Nucleus accumbens (tissue), 56 donors: ENCODE data around the gene FHL3.

Experiments
- DNase-seq, 56 donors: peaks; one replicate each; lab custom pipeline; 2025; lab: John Stamatoyannopoulos, UW

The FHL3 gene, protein sequence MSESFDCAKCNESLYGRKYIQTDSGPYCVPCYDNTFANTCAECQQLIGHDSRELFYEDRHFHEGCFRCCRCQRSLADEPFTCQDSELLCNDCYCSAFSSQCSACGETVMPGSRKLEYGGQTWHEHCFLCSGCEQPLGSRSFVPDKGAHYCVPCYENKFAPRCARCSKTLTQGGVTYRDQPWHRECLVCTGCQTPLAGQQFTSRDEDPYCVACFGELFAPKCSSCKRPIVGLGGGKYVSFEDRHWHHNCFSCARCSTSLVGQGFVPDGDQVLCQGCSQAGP

DNA sequence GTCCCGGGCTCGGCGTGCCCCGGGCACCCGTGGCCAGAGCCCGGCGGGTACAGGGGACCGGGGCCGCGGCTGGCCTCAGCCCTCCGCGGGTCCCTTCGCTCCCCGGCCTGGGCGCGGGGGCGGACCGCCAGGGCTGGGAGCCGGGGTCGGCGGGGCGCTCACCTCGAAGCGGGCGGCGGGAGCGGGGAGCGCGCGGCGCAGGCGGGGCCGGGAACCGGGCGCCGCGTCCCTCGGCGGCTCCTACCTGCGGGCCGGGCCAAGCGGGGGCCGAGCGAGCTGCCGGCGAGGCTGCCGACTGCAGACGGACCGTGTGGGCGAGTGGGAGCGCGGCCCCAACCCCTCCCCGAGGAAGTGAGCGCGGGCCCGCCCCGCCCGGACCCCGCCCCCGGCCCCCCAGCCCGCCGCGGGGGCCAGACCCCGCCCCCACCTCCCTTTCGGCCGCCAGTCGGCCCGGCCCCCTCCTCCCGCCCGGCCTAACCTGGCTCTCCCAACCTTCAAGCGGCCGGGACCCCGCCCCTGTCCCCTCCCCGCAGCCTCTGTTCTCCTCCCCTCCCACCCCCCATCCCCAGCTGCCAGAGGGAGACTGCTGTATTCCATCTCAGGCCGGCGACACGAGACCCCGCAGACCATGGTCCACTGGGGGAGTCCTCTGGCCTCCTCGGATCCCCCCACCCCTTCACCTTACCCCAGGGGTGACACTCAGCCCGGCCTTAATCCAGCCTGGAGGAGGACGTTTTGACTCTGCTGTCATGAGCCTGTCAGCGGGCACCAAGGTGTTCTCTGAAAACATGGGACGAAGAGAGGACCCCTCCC lies at the start of gene FHL3:
Gene FHL3, minus strand, starts transcription at position 320 of the 813 bp plus-strand sequence. CDS start 6,102 bp downstream, outside the sequence.
- DNase-seq = peak in 6 of 56 donors; percentile 13 to 42 (median 20)

GRCh38 chr1:38053416-38054091 lies 48.2 kb upstream of the FHL3 start:
- no peak for DNase-seq

DNA sequence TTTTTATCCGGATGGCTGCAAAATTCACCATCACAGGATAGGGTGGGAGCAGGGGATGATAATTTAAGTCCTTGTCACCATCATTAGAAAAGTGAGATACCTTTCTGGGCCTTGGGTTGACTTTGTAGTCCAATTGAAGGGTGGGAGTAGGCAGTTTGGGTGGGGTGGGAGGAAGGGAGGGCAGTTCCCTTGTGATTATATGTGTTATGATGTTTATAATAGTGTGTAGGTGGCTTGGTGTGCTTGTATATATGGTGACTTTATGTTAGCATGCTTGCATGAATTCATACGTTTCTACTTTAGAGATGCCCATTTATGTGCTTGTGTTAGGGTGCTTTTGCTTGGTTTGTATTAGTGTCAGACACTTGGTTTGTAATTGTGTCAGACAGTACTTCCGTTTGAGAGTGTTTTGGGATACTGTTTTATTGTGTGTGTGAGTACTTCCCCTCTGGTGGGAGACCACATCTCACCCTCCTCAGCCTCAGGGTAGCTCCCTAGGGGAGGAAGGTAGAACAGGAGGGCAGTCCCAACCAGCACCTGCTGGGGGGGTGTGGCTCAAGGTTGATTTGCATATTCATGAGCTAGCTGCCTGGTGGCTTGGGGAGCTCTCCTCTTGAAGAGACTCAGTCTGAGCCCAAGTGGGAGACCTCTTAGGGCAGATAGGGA lies 47.6 kb upstream of the FHL3 start:
- DNase-seq = no peak

DNA sequence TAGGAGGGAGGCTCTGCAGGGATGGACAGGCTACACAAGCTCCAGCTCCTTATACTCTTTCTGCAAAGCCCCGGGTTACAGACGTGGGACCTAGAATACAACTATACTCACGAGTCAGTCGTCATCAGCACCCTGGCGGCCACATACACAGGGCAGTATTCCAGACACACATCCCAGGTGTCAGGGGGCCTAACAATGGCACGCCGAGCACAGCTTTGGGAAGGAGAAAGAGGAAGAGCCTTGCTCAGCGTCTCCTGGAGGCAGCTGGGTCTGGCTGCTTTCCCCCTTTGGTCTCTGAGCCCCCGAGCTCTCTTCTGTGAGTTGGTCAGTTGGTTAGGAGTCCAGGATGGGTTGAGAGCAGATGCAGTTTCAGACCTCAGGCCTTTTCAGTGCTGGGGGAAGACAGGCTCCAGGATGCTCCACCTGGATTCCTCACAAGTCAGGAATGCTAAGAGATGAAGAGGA lies 45.8 kb upstream of the FHL3 start:
- DNase-seq = no peak

DNA sequence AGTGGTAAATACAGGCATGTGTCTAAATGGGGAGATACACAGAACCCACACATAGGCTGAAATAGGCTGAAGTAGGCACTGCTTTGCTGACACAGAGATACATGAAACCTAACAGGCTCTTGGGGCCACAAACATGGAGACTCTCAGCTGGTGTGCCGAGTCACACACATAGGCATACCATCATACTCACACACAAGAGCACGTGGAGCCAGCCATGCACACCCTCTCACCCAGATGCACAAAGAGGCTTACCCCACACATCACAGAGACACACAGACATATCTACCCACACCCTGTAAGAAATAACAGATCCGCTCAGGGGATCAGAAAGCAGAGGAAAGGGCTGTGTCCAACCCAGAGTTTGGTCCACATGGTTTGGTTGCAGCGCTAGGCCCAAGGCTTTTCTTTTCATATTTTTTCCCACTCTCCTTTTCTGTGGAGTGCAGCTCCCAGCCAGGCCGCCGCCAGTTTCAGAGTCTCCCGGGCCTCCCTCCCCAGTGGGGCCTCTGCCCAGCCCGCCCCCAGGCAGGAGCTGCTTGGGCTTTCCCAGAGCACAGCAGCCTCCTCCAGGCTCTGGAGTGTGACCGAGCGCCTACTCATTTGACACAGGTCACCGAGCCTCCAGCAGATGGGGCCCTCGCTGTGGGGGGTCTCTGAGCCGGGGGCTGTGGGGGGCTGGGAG lies 45.2 kb upstream of the FHL3 start:
- DNase-seq = peak in 5 of 56 donors; percentile 19 to 39 (median 34)

DNA sequence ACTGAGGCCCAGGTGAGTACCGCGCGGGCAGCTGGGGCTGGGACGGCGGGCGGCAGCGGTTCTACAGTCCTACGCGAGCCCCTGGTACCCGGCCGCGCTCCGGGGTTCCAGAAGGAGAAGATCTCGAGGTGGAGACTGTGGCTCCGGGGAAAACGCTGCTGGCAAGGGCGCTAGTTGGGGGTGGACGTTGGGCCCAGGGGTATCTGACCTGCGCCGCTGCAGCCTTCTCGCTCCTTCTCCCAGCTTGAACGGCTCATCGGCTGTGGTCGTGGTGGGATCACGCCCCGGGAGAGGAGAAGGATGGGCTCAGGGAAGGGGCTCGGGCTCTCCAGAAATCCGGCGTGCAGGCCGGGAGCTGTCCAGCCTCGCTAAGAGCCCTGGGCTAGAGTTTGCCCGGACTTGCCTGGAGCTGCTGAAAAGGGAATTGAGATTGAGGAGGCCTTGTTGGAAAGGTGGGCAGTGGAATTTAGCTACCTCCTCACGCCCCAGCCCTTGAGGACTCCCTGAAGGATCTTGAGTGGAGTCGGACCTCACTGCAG lies 42.4 kb upstream of the FHL3 start:
- DNase-seq = no peak

DNA sequence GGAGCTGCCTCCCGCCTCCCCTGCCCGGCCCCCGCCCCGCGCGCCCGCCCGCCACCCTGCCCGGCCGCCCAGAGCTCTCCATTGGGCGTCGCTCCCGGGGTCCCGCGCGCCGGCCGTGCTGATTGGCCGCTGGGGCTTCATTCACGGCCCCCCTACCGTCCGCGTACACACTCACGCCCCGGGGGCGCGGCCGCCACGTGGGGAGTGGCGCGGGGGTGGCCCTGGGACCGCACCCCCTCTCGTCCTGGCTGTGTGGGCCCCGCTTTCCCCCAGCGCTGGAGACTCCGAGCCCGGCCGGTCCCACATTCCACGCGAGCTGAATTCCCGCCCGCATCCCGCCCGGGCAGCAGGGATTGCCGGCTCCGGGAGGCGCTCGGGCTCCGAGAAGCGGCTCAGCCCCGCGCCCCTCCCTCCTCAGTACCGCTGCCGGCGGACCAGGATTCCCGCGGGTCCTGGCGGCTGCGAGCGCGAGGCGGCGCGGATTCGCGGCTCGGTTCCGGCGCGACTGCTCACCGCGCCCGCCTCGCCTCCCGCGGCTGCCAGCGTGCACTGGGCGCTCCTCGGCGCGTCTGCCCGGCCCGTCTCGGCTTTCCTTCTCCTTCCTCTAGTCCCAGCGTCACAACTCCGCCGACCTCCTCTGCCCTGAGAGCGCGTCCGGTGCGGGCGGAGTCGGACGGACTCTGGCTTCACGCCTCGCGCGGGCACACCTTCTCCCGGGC lies 41.7 kb upstream of the FHL3 start:
- DNase-seq = peak; percentile 43 to 96 (median 87)

GRCh38 chr1:38046333-38046883 lies 41.1 kb upstream of the FHL3 start, which contains the start of gene POU3F1:
Gene POU3F1 (minus strand): TSS chr1:38046793. CDS start chr1:38046743, 50 bp downstream.
- peak in 4 of 56 donors; percentile 45 to 67 (median 55) for DNase-seq

DNA sequence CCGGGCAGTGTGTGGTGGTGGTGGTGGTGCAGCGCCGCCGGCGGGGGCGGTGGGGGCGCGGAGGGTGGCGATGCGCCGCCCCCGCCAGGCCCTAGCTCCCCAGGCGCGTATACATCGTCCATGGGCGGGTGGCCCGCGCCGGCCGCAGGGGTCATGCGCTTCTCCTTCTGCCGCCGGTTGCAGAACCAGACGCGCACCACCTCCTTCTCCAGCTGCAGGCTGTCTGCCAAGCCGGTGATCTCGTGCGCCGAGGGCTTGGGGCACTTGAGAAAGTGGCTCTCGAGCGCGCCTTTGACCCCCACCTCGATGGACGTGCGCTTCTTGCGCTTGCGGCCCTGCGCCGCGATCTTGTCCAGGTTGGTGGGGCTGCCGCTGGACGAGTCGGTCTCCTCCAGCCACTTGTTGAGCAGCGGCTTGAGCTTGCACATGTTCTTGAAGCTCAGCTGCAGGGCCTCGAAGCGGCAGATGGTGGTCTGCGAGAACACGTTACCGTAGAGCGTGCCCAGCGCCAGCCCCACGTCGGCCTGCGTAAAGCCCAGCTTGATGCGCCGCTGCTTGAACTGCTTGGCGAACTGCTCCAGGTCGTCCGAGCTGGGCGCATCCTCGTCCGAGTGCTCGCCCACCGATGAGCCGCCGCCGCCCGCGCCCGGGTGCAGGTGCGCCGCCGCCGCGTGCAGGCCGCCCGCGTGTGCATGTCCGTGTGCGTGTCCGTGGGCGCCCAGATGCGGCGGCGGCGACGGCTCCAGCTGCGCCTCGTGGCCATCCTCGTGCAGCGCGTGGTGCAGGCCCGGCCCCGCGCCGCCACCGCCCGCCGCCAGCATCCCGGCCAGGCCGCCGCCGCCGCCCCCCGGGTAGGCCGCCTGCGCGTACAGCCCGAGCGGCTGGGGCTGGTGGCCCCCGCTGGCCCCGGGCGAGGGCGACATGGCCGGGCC lies 40.4 kb upstream of the FHL3 start:
- peak in 7 of 56 donors; percentile 16 to 42 (median 20) for DNase-seq

- DNase-seq = no peak
Measured at GRCh38 chr1:38044221-38045215, 39.2 kb upstream of the FHL3 start.

- DNase-seq = no peak
Measured at GRCh38 chr1:38043036-38043747, 37.9 kb upstream of the FHL3 start.

DNA sequence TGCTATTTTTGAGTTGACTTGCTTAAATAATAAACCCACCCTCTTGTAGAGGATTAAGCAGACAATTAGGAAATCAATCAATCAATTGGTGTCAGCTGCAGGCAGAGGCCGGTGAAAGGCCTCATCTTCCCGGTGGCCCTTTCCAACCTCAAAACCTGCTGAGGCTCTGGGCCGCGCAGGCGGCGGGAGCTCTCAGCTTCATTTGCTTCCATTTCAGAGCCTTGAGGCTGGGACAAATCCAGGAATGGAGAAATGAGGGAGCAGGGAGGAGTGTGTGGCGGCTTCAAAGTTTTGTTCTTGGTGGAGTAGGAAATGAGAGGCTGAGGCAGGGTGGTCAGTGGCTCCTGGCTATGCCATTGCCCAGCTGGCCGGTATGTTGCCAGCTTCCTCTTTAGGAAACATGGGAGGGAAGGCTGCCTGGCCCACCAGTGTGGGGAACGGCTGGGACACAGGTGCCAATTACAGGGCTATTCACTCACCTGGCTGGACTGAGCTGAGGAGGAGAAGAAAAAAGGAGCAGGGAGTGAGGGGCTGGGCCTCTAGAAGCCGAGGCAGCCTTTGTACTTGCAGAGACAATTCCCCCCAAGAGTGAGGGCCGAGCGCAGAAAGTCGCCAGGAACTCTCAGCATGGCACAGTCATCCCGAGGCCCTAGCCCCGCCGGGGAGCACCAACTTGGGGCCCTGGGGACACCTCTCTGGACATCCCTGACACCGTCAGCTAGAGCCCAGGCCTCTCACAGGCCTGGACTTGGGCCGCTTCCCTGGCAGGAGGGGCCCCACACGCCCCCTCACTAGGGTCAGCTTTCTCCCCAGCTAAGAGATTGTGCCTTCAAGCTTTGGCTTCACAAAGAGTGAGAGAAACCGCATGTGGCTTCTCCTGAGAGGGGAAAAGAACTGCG lies 36.9 kb upstream of the FHL3 start:
- no peak for DNase-seq

GRCh38 chr1:38039331-38040088 lies 34.2 kb upstream of the FHL3 start:
- no peak for DNase-seq

DNA sequence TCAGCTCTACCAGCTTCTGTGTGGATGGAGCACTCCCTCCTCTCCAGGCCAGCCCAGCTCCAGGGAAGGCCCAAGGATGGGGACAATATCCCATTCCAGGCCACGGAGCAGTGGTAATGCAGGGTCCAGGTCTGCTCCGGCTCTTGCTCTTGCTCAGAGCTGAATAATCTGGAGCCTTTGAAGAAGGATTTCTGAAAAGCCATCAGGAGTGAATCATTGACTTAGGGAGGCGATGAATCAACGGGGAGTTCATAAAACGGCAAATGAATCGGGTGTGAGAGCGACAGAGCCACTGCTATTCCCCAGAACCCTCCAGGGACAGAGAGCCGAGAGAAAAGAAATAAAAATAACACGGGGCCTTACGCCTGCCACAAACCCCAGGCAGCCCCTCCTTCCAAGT lies 33.5 kb upstream of the FHL3 start:
- no peak for DNase-seq
